DND-41 (cell line): Measurements from ENCODE around the gene LYRM9.

Experiments used
- ATAC-seq: fragments of 200-7000 bp; cut with Tn5 transposase; 3 replicates; pipeline ENCODE4 v1.9.1; 2021; ENCODE audit warnings: low read depth; ENCODE audit not compliant: insufficient read depth
- DNase-seq: peaks from one replicate; pipeline ENCODE4 v3.0.0-alpha.2; 2020
- H2AFZ ChIP-seq: 2 replicates; pipeline ENCODE4 v1.6.0; 2012; ENCODE audit warnings: low read depth, low read length
- H3K27ac ChIP-seq: 2 replicates; pipeline ENCODE4 v1.5.1; 2012; ENCODE audit warnings: low read length, inconsistent platforms
- H3K27me3 ChIP-seq: fragments of 200-600 bp; sonication (generic); 2 replicates; pipeline ENCODE4 v1.6.0; 2012; ENCODE audit warnings: low read length, mild to moderate bottlenecking, inconsistent platforms; ENCODE audit not compliant: insufficient read depth, poor library complexity
- H3K36me3 ChIP-seq: 2 replicates; pipeline ENCODE4 v1.5.1; 2012; ENCODE audit warnings: low read length, inconsistent platforms; ENCODE audit not compliant: insufficient read depth
- H3K4me1 ChIP-seq: 2 replicates; pipeline ENCODE4 v1.5.1; 2012; ENCODE audit warnings: mild to moderate bottlenecking, low read length; ENCODE audit not compliant: insufficient read depth
- H3K4me2 ChIP-seq: 2 replicates; pipeline ENCODE4 v1.6.0; 2012; ENCODE audit warnings: mild to moderate bottlenecking, moderate library complexity, low read length, inconsistent platforms; ENCODE audit not compliant: insufficient read depth
- H3K4me3 ChIP-seq, 2 experiments: fragments of 200-600 bp in 1 of 2; shearing (Covaris generic) in 1 of 2; 2 replicates each; pipeline ENCODE4 v1.5.1; 2012 to 2016; ENCODE audit warnings: inconsistent platforms in 2 of 2, low read length in 2 of 2, mild to moderate bottlenecking in 2 of 2, low read depth in 1 of 2, moderate library complexity in 1 of 2
- H3K79me2 ChIP-seq: 2 replicates; pipeline ENCODE4 v1.6.0; 2012; ENCODE audit warnings: low read length, inconsistent platforms; ENCODE audit not compliant: insufficient read depth
- H3K9ac ChIP-seq: 2 replicates; pipeline ENCODE4 v1.6.0; 2012; ENCODE audit warnings: low read depth, mild to moderate bottlenecking, inconsistent platforms, low read length, moderate library complexity
- H3K9me3 ChIP-seq: 2 replicates; pipeline ENCODE4 v1.5.1; 2012; ENCODE audit warnings: low read length, moderate library complexity, mild to moderate bottlenecking, inconsistent platforms; ENCODE audit not compliant: insufficient read depth, severe bottlenecking
- H4K20me1 ChIP-seq: 2 replicates; pipeline ENCODE4 v1.6.0; 2012; ENCODE audit warnings: low read length; ENCODE audit not compliant: insufficient read depth
- EZH2 ChIP-seq: IDR thresholded peaks from 3 replicates; pipeline ENCODE4 v1.6.1; 2012; ENCODE audit warnings: borderline replicate concordance, low read depth, mild to moderate bottlenecking, moderate library complexity, low read length, inconsistent platforms; ENCODE audit not compliant: severe bottlenecking
- TF ChIP-seq, protein P1 (sequence below): IDR thresholded peaks from 2 replicates; pipeline ENCODE4 v1.5.1; 2012; ENCODE audit warnings: borderline replicate concordance, low read length, moderate library complexity, mild to moderate bottlenecking; ENCODE audit not compliant: poor library complexity, severe bottlenecking; ENCODE audit errors: extremely low read depth

The LYRM9 gene

DNA sequence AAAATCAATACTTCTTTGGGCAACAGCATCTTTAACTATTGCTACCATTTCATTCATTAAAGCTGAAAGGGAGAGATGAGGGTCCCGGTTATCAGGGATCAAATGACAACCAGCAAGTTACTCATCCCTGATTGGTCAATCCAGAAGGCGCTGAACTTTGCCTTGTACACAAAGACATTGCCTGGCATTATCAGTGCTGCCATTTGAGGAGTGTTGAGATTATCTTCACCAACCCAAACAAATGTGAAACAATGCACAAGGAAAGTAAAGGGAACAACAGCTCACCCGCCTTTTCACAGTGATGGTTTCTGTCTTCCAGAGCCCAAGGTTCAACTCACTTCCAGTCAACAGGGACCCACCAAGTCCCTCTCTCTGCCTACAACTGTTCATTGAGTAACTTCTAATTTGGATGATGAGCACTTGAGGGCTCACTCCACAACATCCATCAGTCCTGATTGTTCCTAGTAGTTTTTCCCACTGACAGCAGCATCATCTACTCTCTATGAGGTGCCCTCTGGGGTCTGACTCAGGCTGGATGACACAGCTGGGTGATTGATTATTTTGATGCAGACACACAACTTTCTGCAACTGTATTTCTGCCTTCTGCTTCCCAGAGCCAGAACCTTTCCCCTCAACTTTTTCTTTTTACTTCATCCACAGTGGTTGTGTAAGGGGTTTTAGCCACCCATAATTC lies 32.0 kb downstream of the LYRM9 start:
- H3K4me2 ChIP-seq, result no peak overlapping the region
- no peak overlapping the region for H3K4me3 ChIP-seq
- H3K79me2 ChIP-seq, result no peaks in the 10 kb centered on the region
- H3K36me3 ChIP-seq, result no peaks in the 10 kb centered on the region
- H3K27ac ChIP-seq, result no peak overlapping the region
- ATAC-seq (no peak), DNase-seq (no peak)
- H3K9ac ChIP-seq, result no peak overlapping the region
- no peaks in the 10 kb centered on the region for H3K4me1 ChIP-seq
- peaks cover 3% of the 10 kb centered on the region; the same call in 1 of the 2 replicates for H4K20me1 ChIP-seq
- TF ChIP-seq, protein P1, sequence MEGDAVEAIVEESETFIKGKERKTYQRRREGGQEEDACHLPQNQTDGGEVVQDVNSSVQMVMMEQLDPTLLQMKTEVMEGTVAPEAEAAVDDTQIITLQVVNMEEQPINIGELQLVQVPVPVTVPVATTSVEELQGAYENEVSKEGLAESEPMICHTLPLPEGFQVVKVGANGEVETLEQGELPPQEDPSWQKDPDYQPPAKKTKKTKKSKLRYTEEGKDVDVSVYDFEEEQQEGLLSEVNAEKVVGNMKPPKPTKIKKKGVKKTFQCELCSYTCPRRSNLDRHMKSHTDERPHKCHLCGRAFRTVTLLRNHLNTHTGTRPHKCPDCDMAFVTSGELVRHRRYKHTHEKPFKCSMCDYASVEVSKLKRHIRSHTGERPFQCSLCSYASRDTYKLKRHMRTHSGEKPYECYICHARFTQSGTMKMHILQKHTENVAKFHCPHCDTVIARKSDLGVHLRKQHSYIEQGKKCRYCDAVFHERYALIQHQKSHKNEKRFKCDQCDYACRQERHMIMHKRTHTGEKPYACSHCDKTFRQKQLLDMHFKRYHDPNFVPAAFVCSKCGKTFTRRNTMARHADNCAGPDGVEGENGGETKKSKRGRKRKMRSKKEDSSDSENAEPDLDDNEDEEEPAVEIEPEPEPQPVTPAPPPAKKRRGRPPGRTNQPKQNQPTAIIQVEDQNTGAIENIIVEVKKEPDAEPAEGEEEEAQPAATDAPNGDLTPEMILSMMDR, result no peak
- TF ChIP-seq EZH2, result no peak
- H3K27me3 ChIP-seq, result no peaks in the 10 kb centered on the region
- H3K9me3 ChIP-seq, result no peaks in the 10 kb centered on the region
- H2AFZ ChIP-seq, result no peak overlapping the region

DNA sequence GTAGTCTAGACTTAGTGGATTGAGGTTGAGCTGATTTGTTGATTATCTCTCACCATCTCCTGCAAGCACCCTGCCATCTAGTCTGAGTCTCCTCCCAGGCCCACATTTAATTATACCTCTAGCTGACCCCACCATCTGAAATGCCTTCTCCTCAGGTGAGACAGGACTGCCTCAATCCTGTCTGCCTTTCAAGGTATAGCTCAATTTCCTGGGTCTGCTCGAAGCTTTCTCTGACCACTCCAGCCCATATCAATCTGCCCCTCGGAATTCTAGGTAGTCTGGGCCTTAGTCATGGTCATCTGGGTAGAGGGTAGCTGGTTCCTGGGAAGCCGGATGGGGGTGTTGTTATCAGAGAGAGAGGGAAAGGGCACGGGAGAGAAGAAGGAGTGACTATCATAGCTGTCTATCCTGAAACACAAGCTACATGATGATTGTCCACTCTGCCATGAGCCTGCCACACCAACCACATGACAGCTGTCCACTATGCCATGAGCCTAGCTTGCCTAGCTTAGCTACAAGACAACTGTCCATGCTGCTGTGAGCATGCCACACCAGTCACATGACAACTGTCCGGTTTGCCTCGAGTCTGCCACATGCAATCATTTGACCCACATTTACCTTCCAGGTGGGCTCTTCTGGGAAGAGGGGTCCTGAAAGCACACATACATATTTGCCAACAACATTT lies 34.4 kb downstream of the LYRM9 start:
- H3K9me3 ChIP-seq, result no peaks in the 10 kb centered on the region
- no peak overlapping the region for H2AFZ ChIP-seq
- H3K4me3 ChIP-seq, result no peak overlapping the region
- no peaks in the 10 kb centered on the region for H3K36me3 ChIP-seq
- H3K4me2 ChIP-seq, result no peak overlapping the region
- peaks cover 3% of the 10 kb centered on the region; the same call in 1 of the 2 replicates for H4K20me1 ChIP-seq
- no peak overlapping the region for H3K27ac ChIP-seq
- H3K9ac ChIP-seq, result no peak overlapping the region
- DNase-seq (no peak), ATAC-seq (no peak)
- no peaks in the 10 kb centered on the region for H3K79me2 ChIP-seq
- TF ChIP-seq, protein P1, result no peak
- no peak for TF ChIP-seq EZH2
- H3K27me3 ChIP-seq, result no peaks in the 10 kb centered on the region
- no peaks in the 10 kb centered on the region for H3K4me1 ChIP-seq

DNA sequence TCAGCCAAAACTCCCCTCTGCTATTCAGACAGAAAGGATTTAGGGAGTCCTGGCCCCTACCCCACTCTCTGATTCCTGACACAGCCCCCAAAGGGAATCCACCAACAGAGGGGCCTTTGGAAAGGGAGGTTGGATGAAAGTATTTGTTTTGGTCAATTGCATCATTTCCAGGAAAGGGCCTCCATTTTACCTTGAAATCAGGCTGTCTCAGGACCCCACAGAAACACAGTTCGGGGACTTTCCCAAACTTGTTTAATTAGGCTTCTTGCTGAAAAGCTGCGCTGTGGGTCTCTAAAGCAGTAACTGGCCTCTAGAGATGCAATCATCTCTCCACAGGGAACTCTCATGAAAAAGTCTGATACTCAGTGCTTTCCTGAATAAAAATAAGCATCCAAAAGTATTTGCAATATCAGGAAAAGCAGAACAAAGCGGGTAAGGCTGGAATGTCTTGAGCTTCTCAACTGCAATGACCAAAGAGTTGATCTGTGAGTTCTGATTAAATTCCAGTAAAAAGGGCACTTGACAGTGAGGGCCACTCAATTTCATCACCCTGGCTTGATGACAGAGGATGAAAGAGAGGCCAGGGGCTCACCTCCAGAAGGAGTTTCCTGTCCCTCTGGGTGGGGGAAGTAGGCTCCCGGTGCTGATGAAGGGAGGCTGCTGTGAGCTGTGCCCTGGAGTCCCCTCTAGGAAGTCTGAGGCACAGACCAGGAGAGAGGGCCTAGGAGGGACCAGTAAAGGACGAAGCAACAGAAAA lies 36.3 kb downstream of the LYRM9 start:
- H3K4me2 ChIP-seq, result no peak overlapping the region
- ATAC-seq (no peak), DNase-seq (no peak)
- no peak for TF ChIP-seq EZH2
- TF ChIP-seq, protein P1, result no peak
- H3K27me3 ChIP-seq, result no peaks in the 10 kb centered on the region
- no peak overlapping the region for H2AFZ ChIP-seq
- no peak overlapping the region for H3K4me3 ChIP-seq
- H3K36me3 ChIP-seq, result no peaks in the 10 kb centered on the region
- no peaks in the 10 kb centered on the region for H3K79me2 ChIP-seq
- no peaks in the 10 kb centered on the region for H3K4me1 ChIP-seq
- no peaks in the 10 kb centered on the region for H3K9me3 ChIP-seq
- H3K27ac ChIP-seq, result no peak overlapping the region
- H3K9ac ChIP-seq, result no peak overlapping the region
- peaks cover 3% of the 10 kb centered on the region; the same call in 1 of the 2 replicates for H4K20me1 ChIP-seq
